SK-N-SH treated with all-trans-retinoic acid at 6 μM for 48 hours (cell line): ENCODE measurements around the gene PAEP.
"Not testable (repeated sequence)": the region's sequence is repeated elsewhere in the genome, so short reads cannot be mapped to it uniquely, and the experiment has no call there.

Experiments used
- ATAC-seq: fragments of 200-7000 bp; cut with Tn5 transposase; 3 replicates; pipeline ENCODE4 v1.9.1; 2020; ENCODE audit warnings: mild to moderate bottlenecking, moderate library complexity
- BACH2 ChIP-seq: fragments of 250-450 bp; sonication (Bioruptor Pico); IDR thresholded peaks from 2 replicates; pipeline ENCODE4 v1.9.0; 2021; ENCODE audit warnings: mild to moderate bottlenecking, borderline replicate concordance
- ESRRG ChIP-seq: fragments of 250-450 bp; sonication (Bioruptor Pico); IDR thresholded peaks from 2 replicates; pipeline ENCODE4 v1.6.1; 2021; ENCODE audit warnings: mild to moderate bottlenecking
- GLIS3 ChIP-seq: fragments of 250-450 bp; sonication (Bioruptor Pico); IDR thresholded peaks from 2 replicates; pipeline ENCODE4 v1.5.0; 2020; ENCODE audit warnings: mild to moderate bottlenecking, moderate library complexity
- PPARA ChIP-seq: fragments of 250-450 bp; sonication (Bioruptor Pico); IDR thresholded peaks from 2 replicates; pipeline ENCODE4 v1.5.0; 2020; ENCODE audit warnings: mild to moderate bottlenecking, borderline replicate concordance
- SNAI2 ChIP-seq: fragments of 250-450 bp; sonication (Bioruptor Pico); IDR thresholded peaks from 2 replicates; pipeline ENCODE4 v1.5.0; 2020; ENCODE audit warnings: mild to moderate bottlenecking, moderate library complexity
- TOX ChIP-seq: fragments of 250-450 bp; sonication (Bioruptor Pico); IDR thresholded peaks from 2 replicates; pipeline ENCODE4 v1.8.0; 2021; ENCODE audit warnings: mild to moderate bottlenecking, moderate library complexity, borderline replicate concordance
- ZC3H10 ChIP-seq: fragments of 250-450 bp; sonication (Bioruptor Pico); IDR thresholded peaks from 2 replicates; pipeline ENCODE4 v1.5.1; 2021; ENCODE audit warnings: mild to moderate bottlenecking, moderate library complexity
- ZFP3 ChIP-seq: fragments of 250-450 bp; sonication (Bioruptor Pico); IDR thresholded peaks from 2 replicates; pipeline ENCODE4 v1.5.0; 2020; ENCODE audit warnings: mild to moderate bottlenecking, moderate library complexity
- ZFP30 ChIP-seq: fragments of 450-650 bp; formaldehyde crosslinking; IDR thresholded peaks from 2 replicates; pipeline ENCODE4 v1.5.0; 2022; ENCODE audit warnings: mild to moderate bottlenecking, moderate library complexity
- ZNF565 ChIP-seq: fragments of 450-650 bp; formaldehyde crosslinking; conservative IDR thresholded peaks from 2 replicates; pipeline ENCODE4 v1.5.0; 2020; ENCODE audit warnings: low read depth, mild to moderate bottlenecking, moderate library complexity
- ZNF70 ChIP-seq: fragments of 450-650 bp; formaldehyde crosslinking; IDR thresholded peaks from 2 replicates; pipeline ENCODE4 v1.5.0; 2020; ENCODE audit warnings: mild to moderate bottlenecking, moderate library complexity
- ZNF8 ChIP-seq: fragments of 450-650 bp; formaldehyde crosslinking; IDR thresholded peaks from 2 replicates; pipeline ENCODE4 v1.5.0; 2020; ENCODE audit warnings: mild to moderate bottlenecking, moderate library complexity
- TF ChIP-seq, protein P1 (sequence below): fragments of 250-450 bp; sonication (Bioruptor Pico); IDR thresholded peaks from 2 replicates; pipeline ENCODE4 v1.5.0; 2020; ENCODE audit warnings: mild to moderate bottlenecking, moderate library complexity
- TF ChIP-seq, protein P2 (sequence below): fragments of 250-450 bp; sonication (Bioruptor Pico); IDR thresholded peaks from 2 replicates; pipeline ENCODE4 v1.5.1; 2020; ENCODE audit warnings: low read depth, mild to moderate bottlenecking, moderate library complexity
- TF ChIP-seq, protein P3 (sequence below): fragments of 250-450 bp; sonication (Bioruptor Pico); IDR thresholded peaks from 2 replicates; pipeline ENCODE4 v1.8.0; 2021; ENCODE audit warnings: low read depth, mild to moderate bottlenecking, moderate library complexity, borderline replicate concordance
- TF ChIP-seq, protein P4 (sequence below): fragments of 250-450 bp; sonication (Bioruptor Pico); IDR thresholded peaks from 2 replicates; pipeline ENCODE4 v1.8.0; 2020; ENCODE audit warnings: mild to moderate bottlenecking, moderate library complexity, borderline replicate concordance

The PAEP gene

GRCh38 chr9:135526089-135526729, 35.3 kb upstream of the PAEP start:
- ATAC-seq, result no peak
- no peak for TF ChIP-seq ZNF8 (CRISPR knock-in tag)
- TF ChIP-seq ZNF70, result no peak
- TF ChIP-seq ESRRG (CRISPR knock-in tag), result no peak
- no peak for TF ChIP-seq ZFP3 (CRISPR knock-in tag)
- no peak for TF ChIP-seq PPARA (CRISPR knock-in tag)

GRCh38 chr9:135526730-135527571, 34.6 kb upstream of the PAEP start:
- TF ChIP-seq, protein P1, sequence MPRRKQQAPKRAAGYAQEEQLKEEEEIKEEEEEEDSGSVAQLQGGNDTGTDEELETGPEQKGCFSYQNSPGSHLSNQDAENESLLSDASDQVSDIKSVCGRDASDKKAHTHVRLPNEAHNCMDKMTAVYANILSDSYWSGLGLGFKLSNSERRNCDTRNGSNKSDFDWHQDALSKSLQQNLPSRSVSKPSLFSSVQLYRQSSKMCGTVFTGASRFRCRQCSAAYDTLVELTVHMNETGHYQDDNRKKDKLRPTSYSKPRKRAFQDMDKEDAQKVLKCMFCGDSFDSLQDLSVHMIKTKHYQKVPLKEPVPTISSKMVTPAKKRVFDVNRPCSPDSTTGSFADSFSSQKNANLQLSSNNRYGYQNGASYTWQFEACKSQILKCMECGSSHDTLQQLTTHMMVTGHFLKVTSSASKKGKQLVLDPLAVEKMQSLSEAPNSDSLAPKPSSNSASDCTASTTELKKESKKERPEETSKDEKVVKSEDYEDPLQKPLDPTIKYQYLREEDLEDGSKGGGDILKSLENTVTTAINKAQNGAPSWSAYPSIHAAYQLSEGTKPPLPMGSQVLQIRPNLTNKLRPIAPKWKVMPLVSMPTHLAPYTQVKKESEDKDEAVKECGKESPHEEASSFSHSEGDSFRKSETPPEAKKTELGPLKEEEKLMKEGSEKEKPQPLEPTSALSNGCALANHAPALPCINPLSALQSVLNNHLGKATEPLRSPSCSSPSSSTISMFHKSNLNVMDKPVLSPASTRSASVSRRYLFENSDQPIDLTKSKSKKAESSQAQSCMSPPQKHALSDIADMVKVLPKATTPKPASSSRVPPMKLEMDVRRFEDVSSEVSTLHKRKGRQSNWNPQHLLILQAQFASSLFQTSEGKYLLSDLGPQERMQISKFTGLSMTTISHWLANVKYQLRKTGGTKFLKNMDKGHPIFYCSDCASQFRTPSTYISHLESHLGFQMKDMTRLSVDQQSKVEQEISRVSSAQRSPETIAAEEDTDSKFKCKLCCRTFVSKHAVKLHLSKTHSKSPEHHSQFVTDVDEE, result no peak
- TF ChIP-seq ZNF8 (CRISPR knock-in tag), result no peak
- TF ChIP-seq, protein P2, sequence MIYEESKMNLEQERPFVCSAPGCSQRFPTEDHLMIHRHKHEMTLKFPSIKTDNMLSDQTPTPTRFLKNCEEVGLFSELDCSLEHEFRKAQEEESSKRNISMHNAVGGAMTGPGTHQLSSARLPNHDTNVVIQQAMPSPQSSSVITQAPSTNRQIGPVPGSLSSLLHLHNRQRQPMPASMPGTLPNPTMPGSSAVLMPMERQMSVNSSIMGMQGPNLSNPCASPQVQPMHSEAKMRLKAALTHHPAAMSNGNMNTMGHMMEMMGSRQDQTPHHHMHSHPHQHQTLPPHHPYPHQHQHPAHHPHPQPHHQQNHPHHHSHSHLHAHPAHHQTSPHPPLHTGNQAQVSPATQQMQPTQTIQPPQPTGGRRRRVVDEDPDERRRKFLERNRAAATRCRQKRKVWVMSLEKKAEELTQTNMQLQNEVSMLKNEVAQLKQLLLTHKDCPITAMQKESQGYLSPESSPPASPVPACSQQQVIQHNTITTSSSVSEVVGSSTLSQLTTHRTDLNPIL (CRISPR knock-in tag), result no peak
- no peak for TF ChIP-seq BACH2 (CRISPR knock-in tag)
- TF ChIP-seq ZFP30 (CRISPR knock-in tag), result no peak
- TF ChIP-seq ZNF565 (CRISPR knock-in tag), result no peak
- TF ChIP-seq, protein P3, sequence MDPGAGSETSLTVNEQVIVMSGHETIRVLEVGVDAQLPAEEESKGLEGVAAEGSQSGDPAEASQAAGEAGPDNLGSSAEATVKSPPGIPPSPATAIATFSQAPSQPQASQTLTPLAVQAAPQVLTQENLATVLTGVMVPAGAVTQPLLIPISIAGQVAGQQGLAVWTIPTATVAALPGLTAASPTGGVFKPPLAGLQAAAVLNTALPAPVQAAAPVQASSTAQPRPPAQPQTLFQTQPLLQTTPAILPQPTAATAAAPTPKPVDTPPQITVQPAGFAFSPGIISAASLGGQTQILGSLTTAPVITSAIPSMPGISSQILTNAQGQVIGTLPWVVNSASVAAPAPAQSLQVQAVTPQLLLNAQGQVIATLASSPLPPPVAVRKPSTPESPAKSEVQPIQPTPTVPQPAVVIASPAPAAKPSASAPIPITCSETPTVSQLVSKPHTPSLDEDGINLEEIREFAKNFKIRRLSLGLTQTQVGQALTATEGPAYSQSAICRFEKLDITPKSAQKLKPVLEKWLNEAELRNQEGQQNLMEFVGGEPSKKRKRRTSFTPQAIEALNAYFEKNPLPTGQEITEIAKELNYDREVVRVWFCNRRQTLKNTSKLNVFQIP (CRISPR knock-in tag), result no peak
- TF ChIP-seq, protein P4, sequence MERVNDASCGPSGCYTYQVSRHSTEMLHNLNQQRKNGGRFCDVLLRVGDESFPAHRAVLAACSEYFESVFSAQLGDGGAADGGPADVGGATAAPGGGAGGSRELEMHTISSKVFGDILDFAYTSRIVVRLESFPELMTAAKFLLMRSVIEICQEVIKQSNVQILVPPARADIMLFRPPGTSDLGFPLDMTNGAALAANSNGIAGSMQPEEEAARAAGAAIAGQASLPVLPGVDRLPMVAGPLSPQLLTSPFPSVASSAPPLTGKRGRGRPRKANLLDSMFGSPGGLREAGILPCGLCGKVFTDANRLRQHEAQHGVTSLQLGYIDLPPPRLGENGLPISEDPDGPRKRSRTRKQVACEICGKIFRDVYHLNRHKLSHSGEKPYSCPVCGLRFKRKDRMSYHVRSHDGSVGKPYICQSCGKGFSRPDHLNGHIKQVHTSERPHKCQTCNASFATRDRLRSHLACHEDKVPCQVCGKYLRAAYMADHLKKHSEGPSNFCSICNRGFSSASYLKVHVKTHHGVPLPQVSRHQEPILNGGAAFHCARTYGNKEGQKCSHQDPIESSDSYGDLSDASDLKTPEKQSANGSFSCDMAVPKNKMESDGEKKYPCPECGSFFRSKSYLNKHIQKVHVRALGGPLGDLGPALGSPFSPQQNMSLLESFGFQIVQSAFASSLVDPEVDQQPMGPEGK, result no peak
- TF ChIP-seq TOX, result no peak
- TF ChIP-seq GLIS3 (CRISPR knock-in tag), result no peak
- no peak for TF ChIP-seq ESRRG (CRISPR knock-in tag)
- no peak for TF ChIP-seq SNAI2 (CRISPR knock-in tag)
- ATAC-seq, result no peak

GRCh38 chr9:135528842-135529435, 32.6 kb upstream of the PAEP start:
- not testable (repeated sequence) for ATAC-seq

DNA sequence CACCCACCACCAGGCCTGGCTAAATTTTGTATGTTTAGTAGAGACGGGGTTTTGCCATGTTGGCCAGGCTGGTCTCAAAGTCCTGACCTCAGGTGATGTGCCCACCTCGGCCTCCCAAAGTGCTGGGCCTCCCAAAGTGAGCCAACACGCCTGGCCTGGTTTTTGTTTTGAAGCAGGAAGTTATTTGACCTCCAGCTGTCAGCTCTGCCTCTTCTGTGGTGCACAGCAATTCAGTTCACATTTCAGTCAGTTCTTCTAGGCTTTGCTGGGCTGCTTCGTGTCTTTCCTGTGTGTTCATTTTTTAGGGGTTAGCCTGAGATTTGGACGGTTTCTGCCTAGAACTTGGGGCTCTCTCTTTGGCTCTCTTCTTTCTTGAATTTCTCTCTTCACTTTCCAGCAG, 31.4 kb upstream of the PAEP start:
- no peak for ATAC-seq
- TF ChIP-seq ZNF8 (CRISPR knock-in tag) (no peak), BACH2 (CRISPR knock-in tag) (no peak), TOX (no peak), ZC3H10 (CRISPR knock-in tag) (no peak), ZFP30 (CRISPR knock-in tag) (no peak)
- TF ChIP-seq, protein P4, result no peak
